ENCODE results near the gene PLXDC2.

DNA sequence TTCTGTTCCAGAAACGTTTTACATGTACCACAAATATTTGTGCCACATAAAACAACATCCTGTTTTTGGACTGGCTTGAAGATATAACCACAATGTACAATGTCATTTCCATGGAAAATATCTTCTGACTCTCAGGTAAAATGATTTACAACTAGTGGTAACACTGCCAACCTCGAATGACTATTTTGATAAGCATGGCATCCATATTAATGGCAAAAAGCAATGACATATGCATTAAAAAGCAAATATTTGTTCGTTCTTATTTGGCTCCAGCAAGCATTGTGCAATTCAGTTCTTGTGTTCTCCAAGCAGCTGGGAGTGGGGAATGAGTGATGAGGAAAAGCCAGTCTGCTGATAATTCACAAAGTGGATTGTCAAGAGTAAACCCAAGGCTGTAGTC, 289.0 kb downstream of the PLXDC2 start:
- TF ChIP-seq, protein P1, sequence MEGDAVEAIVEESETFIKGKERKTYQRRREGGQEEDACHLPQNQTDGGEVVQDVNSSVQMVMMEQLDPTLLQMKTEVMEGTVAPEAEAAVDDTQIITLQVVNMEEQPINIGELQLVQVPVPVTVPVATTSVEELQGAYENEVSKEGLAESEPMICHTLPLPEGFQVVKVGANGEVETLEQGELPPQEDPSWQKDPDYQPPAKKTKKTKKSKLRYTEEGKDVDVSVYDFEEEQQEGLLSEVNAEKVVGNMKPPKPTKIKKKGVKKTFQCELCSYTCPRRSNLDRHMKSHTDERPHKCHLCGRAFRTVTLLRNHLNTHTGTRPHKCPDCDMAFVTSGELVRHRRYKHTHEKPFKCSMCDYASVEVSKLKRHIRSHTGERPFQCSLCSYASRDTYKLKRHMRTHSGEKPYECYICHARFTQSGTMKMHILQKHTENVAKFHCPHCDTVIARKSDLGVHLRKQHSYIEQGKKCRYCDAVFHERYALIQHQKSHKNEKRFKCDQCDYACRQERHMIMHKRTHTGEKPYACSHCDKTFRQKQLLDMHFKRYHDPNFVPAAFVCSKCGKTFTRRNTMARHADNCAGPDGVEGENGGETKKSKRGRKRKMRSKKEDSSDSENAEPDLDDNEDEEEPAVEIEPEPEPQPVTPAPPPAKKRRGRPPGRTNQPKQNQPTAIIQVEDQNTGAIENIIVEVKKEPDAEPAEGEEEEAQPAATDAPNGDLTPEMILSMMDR (IDR thresholded peaks at IDR 0.05), result no peak
- TF ChIP-seq POLR2AphosphoS5 (IDR thresholded peaks at IDR 0.05), result no peak
